Activated naive CD4-positive, alpha-beta T cell treated with anti-CD3 and anti-CD28 coated beads for 36 hours (primary cell): Measurements from ENCODE around the gene SH3TC1. TPM values are rescaled to one million over a fixed set of nuclear protein-coding genes. Genes with fewer than 3 reads are reported as not detected.

Experiments used
- CTCF ChIA-PET: fragments of 350-600 bp; sonication (Branson Sonifier 250); formaldehyde crosslinking; loops from one replicate; lab custom pipeline; 2021; ENCODE audit warnings: antibody characterized with exemption; lab: Charles Lee
- DNase-seq: peaks from one replicate; pipeline ENCODE4 v3.0.0-alpha.2; 2020
- H3K27ac Mint-ChIP-seq: one replicate; pipeline ENCODE4 v1.8.0; 2021; ENCODE audit warnings: mild to moderate bottlenecking, mixed read lengths
- H3K27me3 Mint-ChIP-seq: one replicate; pipeline ENCODE4 v1.8.0; 2021; ENCODE audit warnings: low read depth, mixed read lengths
- H3K36me3 Mint-ChIP-seq: one replicate; pipeline ENCODE4 v1.8.0; 2021; ENCODE audit warnings: low read depth, mixed read lengths
- H3K4me1 Mint-ChIP-seq: one replicate; pipeline ENCODE4 v1.8.0; 2021; ENCODE audit warnings: low read depth, mixed read lengths
- H3K4me3 Mint-ChIP-seq: one replicate; pipeline ENCODE4 v1.8.0; 2021; ENCODE audit warnings: mild to moderate bottlenecking, moderate library complexity, mixed read lengths
- H3K9me3 Mint-ChIP-seq: one replicate; pipeline ENCODE4 v1.8.0; 2021; ENCODE audit warnings: mixed read lengths
- intact Hi-C: fragments of 100-400 bp; cut with micrococcal nuclease; formaldehyde crosslinking; loops from one replicate; pipeline ENCODE4 v1.15.1; 2023
- total RNA-seq, 2 experiments: library from RNA; stranded (reverse); gene quantifications; one replicate each; pipeline ENCODE4 v1.2.3, GENCODE V29; 2021

Gene SH3TC1
- total RNA-seq, 2 experiments from 2014 or later, result 17.9 to 23.6 TPM

- CTCF ChIA-PET, result no interaction called here
- Mint-ChIP-seq H3K27ac (no peak overlapping the region), H3K4me3 (no peak overlapping the region), H3K4me1 (no peaks in the 10 kb centered on the region), H3K36me3 (no peaks in the 10 kb centered on the region), H3K9me3 (no peaks in the 10 kb centered on the region), H3K27me3 (peaks cover 24% of the 10 kb centered on the region)
- no peak for DNase-seq
- intact Hi-C loops, result no loop called here
Observed at GRCh38 chr4:8270912-8271815, 72.1 kb downstream of the SH3TC1 start.

GRCh38 chr4:8271821-8272220 lies 72.7 kb downstream of the SH3TC1 start:
- no peak for DNase-seq
- no peak overlapping the region for H3K4me3 Mint-ChIP-seq
- no peaks in the 10 kb centered on the region for H3K9me3 Mint-ChIP-seq
- intact Hi-C loops, result no loop called here
- peaks cover 24% of the 10 kb centered on the region for H3K27me3 Mint-ChIP-seq
- CTCF ChIA-PET, result no interaction called here
- H3K27ac Mint-ChIP-seq, result no peak overlapping the region
- no peaks in the 10 kb centered on the region for H3K36me3 Mint-ChIP-seq
- no peaks in the 10 kb centered on the region for H3K4me1 Mint-ChIP-seq

DNA sequence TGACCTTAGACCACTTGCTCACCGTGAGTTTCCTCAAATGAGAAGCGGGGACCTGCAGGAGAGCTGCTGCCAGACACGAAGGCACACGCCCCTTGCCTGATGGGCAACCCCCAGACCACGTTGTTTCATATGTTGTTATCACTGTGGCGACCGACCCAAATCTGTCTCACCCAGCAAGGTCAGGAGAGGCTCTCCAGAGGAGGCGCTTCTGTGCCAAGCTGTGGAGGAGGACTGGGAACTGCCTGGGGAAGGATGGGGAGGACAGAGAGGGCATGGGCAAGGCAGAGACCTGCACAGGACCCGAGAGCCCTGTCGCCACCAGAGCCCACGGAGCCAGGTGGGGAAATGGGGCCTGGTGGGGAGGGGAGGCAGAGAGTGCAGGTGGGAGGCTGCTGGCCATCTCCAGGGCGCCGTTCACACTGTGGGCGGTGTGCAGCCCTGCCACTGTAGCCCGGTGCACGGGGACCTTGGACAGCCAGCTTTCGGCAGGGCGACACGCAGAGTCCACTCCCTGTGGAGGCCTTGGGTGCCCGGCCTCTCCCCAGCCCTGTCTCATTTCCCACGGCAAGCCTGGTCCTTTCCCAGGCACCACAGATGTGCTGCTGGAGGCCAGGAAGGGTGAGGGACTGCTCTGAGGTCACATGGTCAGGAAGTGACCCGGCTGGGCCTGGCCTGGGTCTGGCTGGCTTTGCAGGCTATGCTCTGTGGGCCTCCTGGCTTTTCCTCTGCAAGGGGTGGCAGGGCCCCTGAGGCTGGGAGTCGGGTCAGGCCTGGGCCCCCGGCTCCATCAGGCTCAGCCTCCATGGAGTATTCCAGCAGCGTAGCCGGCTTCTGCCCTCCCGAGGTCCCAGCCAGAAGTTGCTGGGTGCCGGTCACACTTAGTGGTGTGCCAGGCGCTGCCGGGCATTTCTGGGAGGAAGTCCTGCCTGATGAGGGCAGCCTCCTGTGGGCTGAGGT lies 73.7 kb downstream of the SH3TC1 start:
- Mint-ChIP-seq H3K4me1 (no peaks in the 10 kb centered on the region), H3K27ac (no peak overlapping the region)
- CTCF ChIA-PET, result no interaction called here

GRCh38 chr4:8273450-8273849 lies 74.4 kb downstream of the SH3TC1 start:
- H3K27me3 Mint-ChIP-seq, result peaks cover 22% of the 10 kb centered on the region
- CTCF ChIA-PET, result no interaction called here
- intact Hi-C loops, result no loop called here
- DNase-seq, result no peak
- H3K36me3 Mint-ChIP-seq, result no peaks in the 10 kb centered on the region
- H3K4me3 Mint-ChIP-seq, result no peak overlapping the region
- no peaks in the 10 kb centered on the region for H3K4me1 Mint-ChIP-seq
- no peak overlapping the region for H3K27ac Mint-ChIP-seq
- H3K9me3 Mint-ChIP-seq, result no peaks in the 10 kb centered on the region

More for the DNA sequence above, 73.7 kb downstream of the SH3TC1 start:
- Mint-ChIP-seq H3K4me3 (no peak overlapping the region), H3K36me3 (no peaks in the 10 kb centered on the region), H3K27me3 (peaks cover 24% of the 10 kb centered on the region), H3K9me3 (no peaks in the 10 kb centered on the region)
- intact Hi-C loops, result no loop called here
- DNase-seq, result no peak

DNA sequence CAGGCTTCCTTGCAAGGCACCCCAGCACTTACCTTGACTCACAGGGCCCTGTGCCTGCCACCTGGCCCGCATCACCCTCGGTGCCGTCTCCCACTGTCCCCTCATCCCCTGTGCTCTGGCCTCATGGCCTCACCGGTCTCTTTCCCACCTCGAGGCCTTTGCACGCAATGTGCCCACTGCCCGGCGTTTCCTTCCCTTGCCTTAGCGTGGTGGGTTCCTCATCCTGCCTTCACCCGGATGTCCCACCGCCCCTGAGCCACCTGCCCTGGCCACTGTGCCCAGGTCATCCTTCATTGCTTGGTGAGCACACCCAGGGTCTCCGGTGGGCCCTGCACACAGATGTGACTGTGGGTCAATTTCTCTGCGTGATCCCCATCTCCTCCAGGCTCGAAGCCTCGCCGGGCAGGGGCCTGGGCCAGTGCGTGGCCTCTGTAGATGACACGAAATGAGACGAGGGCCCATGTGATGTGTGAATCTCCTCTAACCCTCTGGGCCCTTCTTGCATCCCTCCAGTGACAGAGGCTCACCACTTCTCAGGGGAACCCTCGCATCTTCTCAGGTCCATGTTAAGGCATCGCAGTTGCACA lies 75.1 kb downstream of the SH3TC1 start:
- H3K27ac Mint-ChIP-seq, result no peak overlapping the region
- no peak overlapping the region for H3K4me3 Mint-ChIP-seq
- CTCF ChIA-PET, result interaction anchor here (1.7 kb wide), 1 partner anchor 7 kb away, joined by 7 read pairs; no protein-coding TSS in a partner anchor
- DNase-seq, result no peak
- H3K36me3 Mint-ChIP-seq, result no peaks in the 10 kb centered on the region
- intact Hi-C loops, result no loop called here
- no peaks in the 10 kb centered on the region for H3K9me3 Mint-ChIP-seq
- peaks cover 16% of the 10 kb centered on the region for H3K27me3 Mint-ChIP-seq
- H3K4me1 Mint-ChIP-seq, result no peaks in the 10 kb centered on the region

- intact Hi-C loops, result no loop called here
- no peaks in the 10 kb centered on the region for H3K9me3 Mint-ChIP-seq
- H3K4me1 Mint-ChIP-seq, result no peaks in the 10 kb centered on the region
- CTCF ChIA-PET, result interaction anchor here (1.7 kb wide), 1 partner anchor 8 kb away, joined by 7 read pairs; no protein-coding TSS in a partner anchor
- DNase-seq, result no peak
- no peak overlapping the region for H3K27ac Mint-ChIP-seq
- no peaks in the 10 kb centered on the region for H3K36me3 Mint-ChIP-seq
- H3K27me3 Mint-ChIP-seq, result peaks cover 15% of the 10 kb centered on the region
- no peak overlapping the region for H3K4me3 Mint-ChIP-seq
Observed at GRCh38 chr4:8274765-8275547, 75.9 kb downstream of the SH3TC1 start.

DNA sequence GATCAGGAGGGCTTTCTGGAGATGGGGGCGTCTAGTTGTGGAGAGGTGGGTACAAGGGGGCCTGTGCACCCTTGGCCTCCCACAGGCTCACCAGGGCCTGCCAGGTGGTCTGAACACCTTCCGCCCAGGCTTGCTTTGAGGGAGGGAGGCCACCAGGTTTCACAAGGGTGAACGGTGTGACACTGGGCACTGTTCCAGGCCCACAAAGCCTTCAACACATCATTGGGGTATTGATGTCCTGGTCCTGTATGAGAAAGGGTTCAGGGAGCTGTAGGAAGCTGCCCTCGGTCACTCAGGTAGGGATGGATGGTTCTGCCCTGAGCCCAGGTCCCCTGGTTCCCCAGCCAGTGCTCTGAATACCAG lies 76.4 kb downstream of the SH3TC1 start:
- no peaks in the 10 kb centered on the region for H3K9me3 Mint-ChIP-seq
- intact Hi-C loops, result no loop called here
- no peak overlapping the region for H3K27ac Mint-ChIP-seq
- H3K27me3 Mint-ChIP-seq, result peaks cover 13% of the 10 kb centered on the region
- H3K4me1 Mint-ChIP-seq, result no peaks in the 10 kb centered on the region
- CTCF ChIA-PET, result interaction anchor here (1.7 kb wide), 1 partner anchor 8 kb away, joined by 7 read pairs; no protein-coding TSS in a partner anchor
- H3K4me3 Mint-ChIP-seq, result no peak overlapping the region
- H3K36me3 Mint-ChIP-seq, result no peaks in the 10 kb centered on the region
- DNase-seq, result no peak

DNA sequence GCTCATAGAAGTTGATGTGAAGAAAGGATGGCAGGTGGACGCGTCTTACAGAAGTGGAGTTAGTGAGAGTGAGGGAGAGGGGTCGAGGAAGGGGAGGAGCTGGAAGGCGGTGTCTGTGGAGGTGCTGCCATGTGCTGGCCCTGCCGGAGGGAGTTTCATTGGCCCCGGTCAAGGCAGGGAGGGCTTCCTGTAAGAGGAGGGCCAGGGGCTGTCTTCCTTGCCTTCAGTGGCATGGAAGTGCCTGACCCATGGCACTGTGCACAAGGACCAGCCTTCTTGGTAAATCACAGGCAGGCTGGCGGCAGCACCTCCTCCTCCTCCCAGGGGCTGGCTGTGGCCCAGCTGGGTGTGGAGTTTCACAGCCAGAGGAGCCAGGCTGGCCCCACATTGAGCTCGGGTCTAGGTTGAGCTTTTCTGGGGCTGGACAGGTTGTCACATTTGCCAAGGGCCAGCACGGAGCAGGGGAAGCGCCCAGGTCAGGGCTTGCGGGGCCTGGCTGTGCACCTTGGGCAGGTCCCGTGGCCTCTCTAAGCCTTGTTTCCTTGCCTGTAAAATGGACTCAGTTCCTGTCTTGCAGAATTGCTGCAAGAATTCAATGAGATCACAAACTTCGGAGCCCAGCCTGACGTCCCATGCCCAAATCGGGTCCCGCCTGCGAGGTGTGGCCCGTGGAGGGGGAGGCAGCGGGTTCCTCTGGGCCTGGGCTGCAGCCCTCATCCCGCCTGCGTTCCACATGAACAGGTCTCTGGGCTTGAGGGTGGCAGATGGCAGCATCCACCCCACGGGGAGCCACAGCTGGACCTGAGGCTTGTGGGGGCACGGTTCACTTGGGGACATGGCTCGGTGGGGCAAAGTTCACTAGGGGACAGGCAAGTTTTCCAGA lies 77.5 kb downstream of the SH3TC1 start:
- no peaks in the 10 kb centered on the region for H3K9me3 Mint-ChIP-seq
- CTCF ChIA-PET, result no interaction called here
- intact Hi-C loops, result no loop called here
- DNase-seq, result no peak
- H3K4me1 Mint-ChIP-seq, result no peaks in the 10 kb centered on the region
- H3K4me3 Mint-ChIP-seq, result no peak overlapping the region
- no peaks in the 10 kb centered on the region for H3K36me3 Mint-ChIP-seq
- peaks cover 6% of the 10 kb centered on the region for H3K27me3 Mint-ChIP-seq
- H3K27ac Mint-ChIP-seq, result no peak overlapping the region

DNA sequence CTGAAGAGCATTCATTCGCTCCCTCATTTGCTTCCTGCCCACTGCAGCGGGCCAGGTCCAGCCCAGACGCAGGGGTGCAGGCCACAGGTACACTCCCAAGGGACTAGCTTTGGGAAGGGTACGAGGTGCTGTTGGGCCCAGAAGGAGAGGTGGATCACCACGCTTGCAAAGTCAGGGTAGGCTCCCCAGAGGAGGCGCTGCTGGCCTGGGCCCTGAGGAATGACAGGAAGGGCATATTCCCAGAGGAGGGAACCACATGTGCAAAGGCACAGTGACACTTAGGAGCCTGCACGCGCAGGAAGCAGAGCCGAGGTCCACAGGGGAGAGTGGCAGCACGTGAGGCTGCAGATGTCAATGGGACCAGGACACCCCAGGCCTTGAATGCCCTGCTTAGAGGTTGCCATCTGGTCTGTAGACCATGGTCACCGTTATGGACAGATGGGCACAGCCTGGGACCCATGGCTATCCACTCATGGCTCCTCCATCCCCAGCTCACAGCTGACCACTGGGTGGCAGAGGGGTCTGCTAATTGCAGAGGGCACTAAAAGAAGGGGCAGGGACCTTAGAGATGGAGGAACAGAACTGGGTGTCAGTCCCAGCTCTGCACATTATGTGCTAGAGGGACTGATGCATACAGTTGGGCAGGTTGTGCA lies 78.4 kb downstream of the SH3TC1 start:
- Mint-ChIP-seq H3K27ac (no peak overlapping the region), H3K4me1 (no peaks in the 10 kb centered on the region), H3K36me3 (no peaks in the 10 kb centered on the region), H3K4me3 (no peak overlapping the region), H3K9me3 (no peaks in the 10 kb centered on the region), H3K27me3 (peaks cover under 1% of the 10 kb centered on the region)
- CTCF ChIA-PET, result no interaction called here
- no peak for DNase-seq
- intact Hi-C loops, result no loop called here

DNA sequence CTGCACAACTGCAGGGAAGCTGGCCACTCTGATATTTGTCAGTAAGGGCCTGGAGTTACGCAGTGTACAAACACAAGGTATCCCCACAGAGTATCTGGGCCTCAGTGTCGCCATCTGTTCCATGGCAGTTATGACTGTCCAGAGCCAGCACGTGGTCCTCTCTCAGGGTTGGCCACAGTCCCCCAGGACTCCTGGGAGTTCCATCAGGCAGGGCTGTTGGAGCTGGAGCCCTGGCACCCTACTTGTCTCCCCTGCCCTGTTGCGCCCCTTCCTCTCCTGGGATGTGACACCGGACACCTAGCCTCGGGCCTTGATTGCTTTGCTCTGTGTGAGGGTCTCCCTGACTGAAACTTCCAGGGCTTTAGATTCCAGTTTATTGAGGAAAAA lies 78.9 kb downstream of the SH3TC1 start:
- H3K4me3 Mint-ChIP-seq, result no peak overlapping the region
- CTCF ChIA-PET, result no interaction called here
- H3K27me3 Mint-ChIP-seq, result no peaks in the 10 kb centered on the region
- intact Hi-C loops, result no loop called here
- H3K27ac Mint-ChIP-seq, result no peak overlapping the region
- H3K4me1 Mint-ChIP-seq, result no peaks in the 10 kb centered on the region
- H3K9me3 Mint-ChIP-seq, result no peaks in the 10 kb centered on the region
- no peak for DNase-seq
- H3K36me3 Mint-ChIP-seq, result no peaks in the 10 kb centered on the region
